ENCODE results near the gene C1QTNF9.
"Not testable (repeated sequence)": the region's sequence is repeated elsewhere in the genome, so short reads cannot be mapped to it uniquely, and the experiment has no call there.

Gene C1QTNF9

GRCh38 chr13:24323036-24323738 lies 13.8 kb downstream of the C1QTNF9 start:
- no peak for DNase-seq

GRCh38 chr13:24323739-24324075 lies 14.3 kb downstream of the C1QTNF9 start:
- DNase-seq = no peak

GRCh38 chr13:24327598-24327997 lies 18.2 kb downstream of the C1QTNF9 start:
- not testable (repeated sequence) for DNase-seq

- no peak for DNase-seq
These were observed 18.8 kb downstream of the C1QTNF9 start for GRCh38 chr13:24328145-24328544.

- DNase-seq = no peak
These were observed 29.3 kb downstream of the C1QTNF9 start for GRCh38 chr13:24338721-24339120.

- no peak for DNase-seq
These were observed 30.7 kb downstream of the C1QTNF9 start for GRCh38 chr13:24339937-24340607.

- no peak for DNase-seq
These were observed 31.2 kb downstream of the C1QTNF9 start for GRCh38 chr13:24340608-24340955.

GRCh38 chr13:24341439-24341838 lies 32.1 kb downstream of the C1QTNF9 start:
- no peak for DNase-seq

GRCh38 chr13:24348385-24348784 lies 39.0 kb downstream of the C1QTNF9 start:
- no peak for DNase-seq

- DNase-seq = no peak
These were observed 39.6 kb downstream of the C1QTNF9 start for GRCh38 chr13:24348797-24349515.

- not testable (repeated sequence) for DNase-seq
These were observed 40.6 kb downstream of the C1QTNF9 start for GRCh38 chr13:24349778-24350664.

- DNase-seq = no peak
These were observed 42.0 kb downstream of the C1QTNF9 start for GRCh38 chr13:24351423-24351822.

GRCh38 chr13:24353736-24354135 lies 44.4 kb downstream of the C1QTNF9 start:
- no peak for DNase-seq

- DNase-seq = no peak
These were observed 45.7 kb downstream of the C1QTNF9 start for GRCh38 chr13:24355103-24355502.

GRCh38 chr13:24356270-24356669 lies 46.9 kb downstream of the C1QTNF9 start:
- no peak for DNase-seq

GRCh38 chr13:24356837-24357236 lies 47.5 kb downstream of the C1QTNF9 start:
- DNase-seq = no peak

GRCh38 chr13:24357756-24358155 lies 48.4 kb downstream of the C1QTNF9 start:
- no peak for DNase-seq

- DNase-seq = not testable (repeated sequence)
These were observed 49.5 kb downstream of the C1QTNF9 start for GRCh38 chr13:24358836-24359235.

- not testable (repeated sequence) for DNase-seq
These were observed 49.9 kb downstream of the C1QTNF9 start for GRCh38 chr13:24359252-24359651.

- no peak for DNase-seq
These were observed 50.7 kb downstream of the C1QTNF9 start for GRCh38 chr13:24360106-24360505.

- no peak for DNase-seq
These were observed 51.7 kb downstream of the C1QTNF9 start for GRCh38 chr13:24361113-24361512.

GRCh38 chr13:24361852-24362366 lies 52.5 kb downstream of the C1QTNF9 start:
- no peak for DNase-seq

GRCh38 chr13:24362435-24362952 lies 53.1 kb downstream of the C1QTNF9 start:
- DNase-seq = no peak

Data from midbrain (tissue), 1 donor.